H1 (cell line): ENCODE results near the gene ANKS1A. TPM values are rescaled to one million over a fixed set of nuclear protein-coding genes. Genes with fewer than 3 reads are reported as not detected.

Source experiments
- CTCF ChIA-PET: fragments of 300-600 bp; sonication (Branson Sonifier 250); formaldehyde crosslinking; loops from one replicate; lab custom pipeline; 2021; ENCODE audit not compliant: partially characterized antibody; lab: Charles Lee
- POLR2A ChIA-PET: fragments of 300-600 bp; sonication (Branson Sonifier 250); formaldehyde crosslinking; loops from one replicate; lab custom pipeline; 2021; ENCODE audit warnings: inconsistent platforms; ENCODE audit not compliant: partially characterized antibody; lab: Charles Lee
- DNase-seq, 2 experiments: peaks; one replicate each; pipeline versions ENCODE4 v3.0.0 to v3.0.0-alpha.2; 2010 to 2022; ENCODE audit warnings: low spot score in 2 of 2, low read depth in 1 of 2, mixed read lengths in 1 of 2
- FAIRE-seq: peaks from 2 replicates; lab custom pipeline; 2011; peaks lifted over from hg19 to GRCh38; lab: Jason Lieb, UNC
- H2AFZ ChIP-seq: 2 replicates; pipeline ENCODE4 v1.8.1; 2012; ENCODE audit warnings: low read length, inconsistent platforms
- H2AK5ac ChIP-seq: 2 replicates; pipeline ENCODE4 v1.6.1; 2013; ENCODE audit warnings: low read depth, low read length
- H2BK120ac ChIP-seq: replicated peaks from 2 replicates; pipeline ENCODE3; 2013; ENCODE audit warnings: low read depth, low read length, inconsistent platforms
- H2BK12ac ChIP-seq: 2 replicates; pipeline ENCODE4 v1.6.1; 2013; ENCODE audit warnings: low read depth, low read length
- H2BK15ac ChIP-seq: 2 replicates; pipeline ENCODE4 v1.6.1; 2013; ENCODE audit warnings: low read length
- H2BK20ac ChIP-seq: 2 replicates; pipeline ENCODE4 v1.6.1; 2013; ENCODE audit warnings: low read length
- H2BK5ac ChIP-seq: 2 replicates; pipeline ENCODE4 v1.6.1; 2013; ENCODE audit warnings: low read depth, low read length
- H3K14ac ChIP-seq: 2 replicates; pipeline ENCODE4 v1.6.1; 2013; ENCODE audit warnings: inconsistent platforms; ENCODE audit not compliant: insufficient read length
- H3K18ac ChIP-seq: 2 replicates; pipeline ENCODE4 v1.6.1; 2013; ENCODE audit warnings: low read length; ENCODE audit errors: extremely low read depth
- H3K23ac ChIP-seq: 2 replicates; pipeline ENCODE4 v1.6.1; 2013; ENCODE audit warnings: inconsistent platforms; ENCODE audit not compliant: insufficient read length
- H3K23me2 ChIP-seq: 2 replicates; pipeline ENCODE4 v1.6.1; 2013; ENCODE audit warnings: low read depth, low read length
- H3K27ac ChIP-seq: 2 replicates; pipeline ENCODE4 v1.6.1; 2011; ENCODE audit warnings: low read depth, low read length, inconsistent platforms
- H3K27me3 ChIP-seq, 4 experiments: replicated peaks in 1 of 4; 1 replicate in 1 of 4; 2 replicates in 3 of 4; pipeline versions ENCODE4 v1.6.1 to v1.8.1; 2011 to 2013; ENCODE audit warnings: low read length in 3 of 4, mild to moderate bottlenecking in 3 of 4, inconsistent platforms in 2 of 4, mixed read lengths in 2 of 4, moderate library complexity in 1 of 4; ENCODE audit not compliant: control insufficient read depth in 3 of 4, insufficient read depth in 3 of 4; ENCODE audit errors: extremely low read depth in 1 of 4
- H3K36me3 ChIP-seq, 4 experiments: 2 replicates each; pipeline versions ENCODE4 v1.6.1 to v1.8.1; 2011 to 2013; ENCODE audit warnings: mild to moderate bottlenecking in 4 of 4, low read length in 3 of 4, moderate library complexity in 2 of 4, control low read depth in 1 of 4, inconsistent platforms in 1 of 4; ENCODE audit not compliant: insufficient read depth in 4 of 4, control insufficient read depth in 2 of 4
- H3K4ac ChIP-seq: replicated peaks from 2 replicates; pipeline ENCODE3; 2013; ENCODE audit warnings: low read length, low read depth, mixed read lengths, inconsistent platforms; ENCODE audit not compliant: insufficient read length
- H3K4me1 ChIP-seq, 4 experiments: replicated peaks in 1 of 4; 1 replicate in 1 of 4; 2 replicates in 3 of 4; pipeline versions ENCODE4 v1.6.1 to v1.8.1; 2011 to 2013; ENCODE audit warnings: low read length in 3 of 4, inconsistent platforms in 2 of 4, mixed read lengths in 1 of 4; ENCODE audit not compliant: insufficient read depth in 4 of 4, control insufficient read depth in 3 of 4
- H3K4me2 ChIP-seq, 2 experiments: 2 replicates each; pipeline versions ENCODE4 v1.6.1 to v1.8.1; 2011 to 2013; ENCODE audit warnings: low read depth in 2 of 2, low read length in 2 of 2, control low read depth in 1 of 2, inconsistent platforms in 1 of 2, mild to moderate bottlenecking in 1 of 2; ENCODE audit not compliant: insufficient read depth in 1 of 2
- H3K4me3 ChIP-seq, 4 experiments: fragments of 200-600, 300-600 bp in 1 of 4; sonication (generic), shearing (Covaris generic), sonication (Bioruptor Twin) in 1 of 4; 2 replicates each; pipeline versions ENCODE4 v1.5.1 to v1.8.1; 2011 to 2016; ENCODE audit warnings: low read length in 4 of 4, low read depth in 3 of 4, control low read depth in 2 of 4, inconsistent platforms in 2 of 4, mild to moderate bottlenecking in 2 of 4, mixed read lengths in 1 of 4, moderate library complexity in 1 of 4; ENCODE audit not compliant: insufficient read depth in 2 of 4; ENCODE audit errors: extremely low read depth in 1 of 4
- H3K56ac ChIP-seq: replicated peaks from 2 replicates; pipeline ENCODE3; 2013; ENCODE audit warnings: low read depth, mild to moderate bottlenecking, mixed read lengths, low read length, inconsistent platforms; ENCODE audit not compliant: insufficient read length
- H3K79me1 ChIP-seq: 2 replicates; pipeline ENCODE4 v1.6.1; 2013; ENCODE audit warnings: low read depth, low read length, control low read depth
- H3K79me2 ChIP-seq, 2 experiments: 2 replicates each; pipeline versions ENCODE4 v1.6.1 to v1.8.1; 2012 to 2013; ENCODE audit warnings: low read length in 2 of 2, mild to moderate bottlenecking in 2 of 2, inconsistent platforms in 1 of 2; ENCODE audit not compliant: insufficient read depth in 2 of 2, control insufficient read depth in 1 of 2
- H3K9ac ChIP-seq, 4 experiments: replicated peaks in 1 of 4; 1 replicate in 1 of 4; 2 replicates in 3 of 4; pipeline versions ENCODE4 v1.6.1 to v1.8.1; 2011 to 2013; ENCODE audit warnings: low read depth in 3 of 4, low read length in 3 of 4, control low read depth in 2 of 4, mild to moderate bottlenecking in 2 of 4, moderate library complexity in 2 of 4, inconsistent platforms in 1 of 4; ENCODE audit errors: extremely low read depth in 1 of 4
- H3K9me3 ChIP-seq, 2 experiments: 2 replicates each; pipeline versions ENCODE4 v1.6.1 to v1.8.1; 2012 to 2013; ENCODE audit warnings: mild to moderate bottlenecking in 2 of 2, moderate library complexity in 2 of 2, control low read depth in 1 of 2, inconsistent platforms in 1 of 2, low read depth in 1 of 2, low read length in 1 of 2, mixed read lengths in 1 of 2; ENCODE audit not compliant: insufficient read depth in 2 of 2
- H4K20me1 ChIP-seq, 2 experiments: replicated peaks in 1 of 2; 2 replicates each; pipeline versions ENCODE3 to v1.8.1; 2011 to 2013; ENCODE audit warnings: inconsistent platforms in 2 of 2, low read length in 2 of 2, mild to moderate bottlenecking in 1 of 2; ENCODE audit not compliant: insufficient read depth in 2 of 2, control insufficient read depth in 1 of 2
- H4K5ac ChIP-seq: 2 replicates; pipeline ENCODE4 v1.6.1; 2013; ENCODE audit warnings: low read length, low read depth, mixed read lengths, inconsistent platforms; ENCODE audit not compliant: insufficient read length
- H4K8ac ChIP-seq: 2 replicates; pipeline ENCODE4 v1.8.0; 2013; ENCODE audit warnings: mild to moderate bottlenecking, moderate library complexity, low read length, inconsistent platforms; ENCODE audit not compliant: insufficient read depth; ENCODE audit errors: extremely low read depth
- H4K91ac ChIP-seq: replicated peaks from 2 replicates; pipeline ENCODE3; 2013; ENCODE audit warnings: low read length, mixed read lengths, inconsistent platforms; ENCODE audit not compliant: insufficient read length
- GTF2F1 ChIP-seq: IDR thresholded peaks from 2 replicates; pipeline ENCODE4 v1.6.1; 2012; ENCODE audit warnings: low read depth, low read length, improper control_type of control experiment, borderline replicate concordance
- POU5F1 ChIP-seq: IDR thresholded peaks from 2 replicates; pipeline ENCODE4 v1.6.1; 2011; ENCODE audit warnings: low read depth, mild to moderate bottlenecking, low read length, moderate library complexity
- RNF2 ChIP-seq: fragments of 200-900, 300-1000 bp; sonication (generic); IDR thresholded peaks from 2 replicates; pipeline ENCODE4 v1.7.1; 2016; ENCODE audit warnings: borderline replicate concordance, low read depth, mild to moderate bottlenecking, antibody characterized with exemption, low read length; ENCODE audit not compliant: poor library complexity, severe bottlenecking; ENCODE audit errors: missing control alignments
- SIRT6 ChIP-seq: IDR thresholded peaks from one replicate; pipeline ENCODE4 v1.7.1; 2012; ENCODE audit warnings: low read length, inconsistent platforms
- WGBS, 2 experiments: shearing (Covaris generic) in 1 of 2; methylation state at CpG; one replicate each; pipeline versions ENCODE4 v1.1.6 to v1.1.7; 2013 to 2015; ENCODE audit warnings: low lambda C conversion rate in 2 of 2, mixed read lengths in 2 of 2, inconsistent platforms in 1 of 2, low coverage in 1 of 2, missing lambda C conversion rate in 1 of 2; ENCODE audit not compliant: insufficient replicate concordance in 2 of 2, insufficient coverage in 1 of 2, insufficient read length in 1 of 2; ENCODE audit errors: extremely low coverage in 1 of 2, missing lambda C conversion rate in 1 of 2; 5-methylcytosine and 5-hydroxymethylcytosine counted together
- polyA plus RNA-seq, 7 experiments: library from polyadenylated mRNA; depleted of rRNA in 3 of 7; stranded (reverse) in 5 of 7; unstranded in 2 of 7; fragments of >200 nt in 5 of 7; fragments of 200-250 nt in 2 of 7; gene quantifications; 1 replicate in 5 of 7; 2 replicates in 1 of 7; 4 replicates in 1 of 7; pipeline versions ENCODE4 v1.2.1 to v1.2.3, GENCODE V29; 2011 to 2013; ENCODE audit warnings: missing spikeins in 2 of 7, mixed read lengths in 2 of 7
- total RNA-seq: library from RNA; stranded (reverse); fragmentation: NEBNext Ultra II Directional; extraction: Animal tissue kit (Norgen Biotek cat#: 25700); gene quantifications from 2 replicates; pipeline ENCODE4 v1.2.1, GENCODE V29; 2021

The ANKS1A gene
- total and polyA plus RNA-seq, 2 of the 8 experiments (the other 6 are each of a cell fraction or from before 2014, with no cell fraction given) = 9.8 to 30.9 TPM

DNA sequence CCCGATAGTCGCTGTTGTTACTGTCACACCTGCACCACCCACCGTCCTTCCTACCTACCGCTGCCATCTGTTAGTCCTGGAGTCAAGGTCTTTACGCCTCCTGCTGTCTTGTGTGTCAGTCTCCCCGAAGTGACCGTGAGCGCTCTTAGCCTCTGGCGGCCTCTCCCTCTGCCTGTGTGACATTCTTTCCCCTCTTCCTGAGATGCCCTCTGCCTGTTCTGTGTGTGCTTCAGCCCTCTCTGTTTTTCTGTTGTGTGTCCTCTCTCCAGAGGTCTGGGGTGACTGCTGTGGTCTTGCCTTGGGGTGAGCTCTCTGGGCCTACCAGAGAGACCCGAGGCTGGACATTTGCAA, 197.2 kb downstream of the ANKS1A start:
- H3K23ac ChIP-seq = no peak overlapping the region
- no peaks in the 10 kb centered on the region for H3K27me3 ChIP-seq
- H3K36me3 ChIP-seq = peaks cover 3 to 17% (median 9%) of the 10 kb centered on the region in 4 experiments; a peak in 6 of 8 replicates
- H2BK20ac ChIP-seq = no peak overlapping the region
- H3K27ac ChIP-seq = no peak overlapping the region
- H4K91ac ChIP-seq = no peak overlapping the region
- H2BK120ac ChIP-seq = no peak overlapping the region
- no peaks in the 10 kb centered on the region for H3K23me2 ChIP-seq
- no peak for FAIRE-seq
- H3K14ac ChIP-seq = no peak overlapping the region
- peaks cover 0 to 3% of the 10 kb centered on the region in 2 experiments for H4K20me1 ChIP-seq
- POLR2A ChIA-PET = no interaction called here
- no peak overlapping the region for H3K4me2 ChIP-seq
- no peak overlapping the region for H3K9ac ChIP-seq
- WGBS, 2 experiments = 95% methylated on average over 10 of the region's 10 CpGs; no CpG with 5 or more reads in 1 of the 2 experiments
- H4K8ac ChIP-seq = 0 out of 2 replicates have a peak overlapping the region, but pooled peaks have one; percentile 16
- H3K56ac ChIP-seq = no peak overlapping the region
- no peak overlapping the region for H2BK12ac ChIP-seq
- CTCF ChIA-PET = interaction anchor here (1.2 to 3.4 kb wide), 5 partner anchors 8 to 106 kb away, joined by 3 to 13 read pairs (median 6); no protein-coding TSS in a partner anchor
- no peaks in the 10 kb centered on the region for H3K79me1 ChIP-seq
- no peak overlapping the region for H3K4ac ChIP-seq
- H3K18ac ChIP-seq = no peak overlapping the region
- H4K5ac ChIP-seq = no peak overlapping the region
- no peak overlapping the region; the same call in 1 of the 2 replicates for H2BK5ac ChIP-seq
- H3K79me2 ChIP-seq = no peaks in the 10 kb centered on the region
- H2AK5ac ChIP-seq = no peak overlapping the region
- H3K4me1 ChIP-seq = peaks cover 0 to 7% (median 2%) of the 10 kb centered on the region in 4 experiments; a peak in 4 of 7 replicates
- TF ChIP-seq SIRT6 = no peak
- no peak for TF ChIP-seq GTF2F1
- TF ChIP-seq RNF2 = no peak
- no peak for TF ChIP-seq POU5F1
- H3K4me3 ChIP-seq = no peak overlapping the region
- no peak overlapping the region for H2AFZ ChIP-seq
- DNase-seq = no peak
- no peaks in the 10 kb centered on the region for H3K9me3 ChIP-seq
- H2BK15ac ChIP-seq = no peak overlapping the region
